H9 (cell line): ENCODE measurements around the gene KIF3B. TPM values are rescaled to one million over a fixed set of nuclear protein-coding genes. Genes with fewer than 3 reads are reported as not detected.
"Not testable (repeated sequence)": the region's sequence is repeated elsewhere in the genome, so short reads cannot be mapped to it uniquely, and the experiment has no call there.

Experiments used
- DNase-seq: peaks from one replicate; pipeline ENCODE4 v3.0.0-alpha.2; 2017
- H2AFZ ChIP-seq: one replicate; pipeline ENCODE4 v1.6.1; 2013; ENCODE audit warnings: mild to moderate bottlenecking, low read length, control low read depth, moderate library complexity
- H2AK5ac ChIP-seq: 2 replicates; pipeline ENCODE4 v1.6.1; 2013; ENCODE audit warnings: low read length, control low read depth, mixed read lengths; ENCODE audit not compliant: insufficient read length
- H2BK120ac ChIP-seq: one replicate; pipeline ENCODE4 v1.6.1; 2013; ENCODE audit warnings: low read depth, mild to moderate bottlenecking, low read length, control low read depth, inconsistent platforms; ENCODE audit not compliant: poor library complexity, severe bottlenecking
- H2BK12ac ChIP-seq: 2 replicates; pipeline ENCODE4 v1.6.1; 2013; ENCODE audit warnings: low read length, control low read depth, mixed read lengths, low read depth; ENCODE audit not compliant: insufficient read length
- H2BK15ac ChIP-seq: 2 replicates; pipeline ENCODE4 v1.6.1; 2013; ENCODE audit warnings: low read depth, low read length, control low read depth
- H2BK20ac ChIP-seq: one replicate; pipeline ENCODE4 v1.6.1; 2013; ENCODE audit warnings: low read depth, mild to moderate bottlenecking, low read length, control low read depth, inconsistent platforms; ENCODE audit not compliant: poor library complexity, severe bottlenecking
- H2BK5ac ChIP-seq: 2 replicates; pipeline ENCODE4 v1.6.1; 2013; ENCODE audit warnings: low read length, control low read depth, mixed read lengths; ENCODE audit not compliant: insufficient read length
- H3K14ac ChIP-seq: 2 replicates; pipeline ENCODE4 v1.6.1; 2013; ENCODE audit warnings: low read length, control low read depth; ENCODE audit not compliant: insufficient read depth
- H3K18ac ChIP-seq: 2 replicates; pipeline ENCODE4 v1.6.1; 2013; ENCODE audit warnings: low read depth, mild to moderate bottlenecking, mixed read lengths, low read length, control low read depth; ENCODE audit not compliant: insufficient read length
- H3K23ac ChIP-seq: 2 replicates; pipeline ENCODE4 v1.6.1; 2013; ENCODE audit warnings: low read length, control low read depth, mixed read lengths, low read depth; ENCODE audit not compliant: insufficient read length
- H3K23me2 ChIP-seq: 2 replicates; pipeline ENCODE4 v1.6.1; 2013; ENCODE audit warnings: low read depth, mild to moderate bottlenecking, mixed read lengths, low read length, control low read depth; ENCODE audit not compliant: insufficient read length, poor library complexity, severe bottlenecking
- H3K27ac ChIP-seq: 2 replicates; pipeline ENCODE4 v1.5.1; 2013; ENCODE audit warnings: low read length, control low read depth, mixed read lengths, low read depth; ENCODE audit not compliant: insufficient read length
- H3K27me3 ChIP-seq: 2 replicates; pipeline ENCODE4 v1.6.1; 2013; ENCODE audit warnings: low read length, control low read depth, inconsistent platforms; ENCODE audit not compliant: insufficient read depth
- H3K4ac ChIP-seq: 2 replicates; pipeline ENCODE4 v1.6.1; 2013; ENCODE audit warnings: low read depth, mild to moderate bottlenecking, control low read depth, inconsistent platforms, low read length, moderate library complexity
- H3K4me1 ChIP-seq: 2 replicates; pipeline ENCODE4 v1.6.1; 2013; ENCODE audit warnings: low read length, control low read depth, inconsistent platforms; ENCODE audit not compliant: insufficient read depth
- H3K4me2 ChIP-seq: 2 replicates; pipeline ENCODE4 v1.6.1; 2013; ENCODE audit warnings: low read length, control low read depth, mixed read lengths; ENCODE audit not compliant: insufficient read length, insufficient read depth
- H3K56ac ChIP-seq: 2 replicates; pipeline ENCODE4 v1.6.1; 2013; ENCODE audit warnings: low read depth, mild to moderate bottlenecking, mixed read lengths, low read length, control low read depth; ENCODE audit not compliant: insufficient read length
- H3K79me1 ChIP-seq: 2 replicates; pipeline ENCODE4 v1.6.1; 2013; ENCODE audit warnings: low read depth, mild to moderate bottlenecking, moderate library complexity, low read length, control low read depth, inconsistent platforms; ENCODE audit not compliant: insufficient read depth, poor library complexity, severe bottlenecking
- H3K79me2 ChIP-seq: 2 replicates; pipeline ENCODE4 v1.6.1; 2013; ENCODE audit warnings: low read length, control low read depth, inconsistent platforms; ENCODE audit not compliant: insufficient read depth
- H3K9ac ChIP-seq: 2 replicates; pipeline ENCODE4 v1.6.1; 2013; ENCODE audit warnings: low read length, control low read depth, mixed read lengths; ENCODE audit not compliant: insufficient read length; ENCODE audit errors: extremely low read depth
- H3K9me3 ChIP-seq: one replicate; pipeline ENCODE4 v1.6.1; 2013; ENCODE audit warnings: low read depth, low read length, inconsistent platforms; ENCODE audit not compliant: control insufficient read depth
- H3T11ph ChIP-seq: one replicate; pipeline ENCODE4 v1.6.1; 2013; ENCODE audit warnings: mild to moderate bottlenecking, low read length, control low read depth, inconsistent platforms
- H4K20me1 ChIP-seq: one replicate; pipeline ENCODE4 v1.6.1; 2013; ENCODE audit not compliant: control insufficient read depth, insufficient read length, insufficient read depth
- H4K5ac ChIP-seq: 2 replicates; pipeline ENCODE4 v1.6.1; 2013; ENCODE audit warnings: low read depth, mild to moderate bottlenecking, mixed read lengths, low read length, control low read depth; ENCODE audit not compliant: insufficient read length
- H4K8ac ChIP-seq: replicated peaks from 2 replicates; pipeline ENCODE4 v1.6.1; 2013; ENCODE audit warnings: low read length, control low read depth, mixed read lengths, low read depth; ENCODE audit not compliant: insufficient read length
- H4K91ac ChIP-seq: 2 replicates; pipeline ENCODE4 v1.6.1; 2013; ENCODE audit warnings: low read depth, mild to moderate bottlenecking, moderate library complexity, mixed read lengths, low read length, control low read depth; ENCODE audit not compliant: insufficient read length
- H3K27ac Mint-ChIP-seq, 3 experiments: 2 replicates in 2 of 3; 3 replicates in 1 of 3; pipeline ENCODE4 v1.8.0; 2020 to 2021; ENCODE audit warnings: mixed read lengths in 3 of 3, mild to moderate bottlenecking in 1 of 3, moderate library complexity in 1 of 3
- H3K27me3 Mint-ChIP-seq: 2 replicates; pipeline ENCODE4 v1.8.0; 2021; ENCODE audit warnings: low read depth, mild to moderate bottlenecking, moderate library complexity, mixed read lengths
- H3K36me3 Mint-ChIP-seq, 3 experiments: 2 replicates in 2 of 3; 3 replicates in 1 of 3; pipeline ENCODE4 v1.8.0; 2020 to 2021; ENCODE audit warnings: low read depth in 3 of 3, mixed read lengths in 3 of 3; ENCODE audit not compliant: insufficient read depth in 1 of 3
- H3K4me1 Mint-ChIP-seq, 2 experiments: 2 replicates each; pipeline ENCODE4 v1.8.0; 2020; ENCODE audit warnings: mixed read lengths in 2 of 2
- H3K4me3 Mint-ChIP-seq, 2 experiments: 2 replicates in 1 of 2; 3 replicates in 1 of 2; pipeline ENCODE4 v1.8.0; 2020 to 2021; ENCODE audit warnings: mild to moderate bottlenecking in 2 of 2, mixed read lengths in 2 of 2, moderate library complexity in 1 of 2
- H3K9me3 Mint-ChIP-seq, 2 experiments: 2 replicates in 1 of 2; 3 replicates in 1 of 2; pipeline ENCODE4 v1.8.0; 2020; ENCODE audit warnings: mild to moderate bottlenecking in 2 of 2, mixed read lengths in 2 of 2, moderate library complexity in 1 of 2
- WGBS: extraction: QIAGEN DNeasy Blood & Tissue Kit; methylation state at CpG from one replicate; pipeline ENCODE4 v1.1.7; 2013; ENCODE audit warnings: missing lambda C conversion rate, low lambda C conversion rate, mixed read lengths; ENCODE audit not compliant: insufficient read length; ENCODE audit errors: extremely low coverage; 5-methylcytosine and 5-hydroxymethylcytosine counted together
- total RNA-seq: library from RNA; stranded (reverse); gene quantifications from 2 replicates; pipeline ENCODE4 v1.2.1, GENCODE V29; 2021
- TF ChIP-seq, protein P1 (sequence below): fragments of 200-600 bp; sonication (generic); conservative IDR thresholded peaks from 3 replicates; pipeline ENCODE4 v1.8.0; 2021; ENCODE audit warnings: antibody characterized with exemption, mild to moderate bottlenecking

Gene KIF3B
- total RNA-seq, 1 experiment from 2014 or later = 29.7 TPM

GRCh38 chr20:32252189-32252588 lies 25.3 kb upstream of the KIF3B start:
- no peaks in the 10 kb centered on the region for H3K4me1 ChIP-seq
- H3K79me2 ChIP-seq = no peaks in the 10 kb centered on the region
- H3K9ac ChIP-seq = no peak overlapping the region
- TF ChIP-seq, protein P1, sequence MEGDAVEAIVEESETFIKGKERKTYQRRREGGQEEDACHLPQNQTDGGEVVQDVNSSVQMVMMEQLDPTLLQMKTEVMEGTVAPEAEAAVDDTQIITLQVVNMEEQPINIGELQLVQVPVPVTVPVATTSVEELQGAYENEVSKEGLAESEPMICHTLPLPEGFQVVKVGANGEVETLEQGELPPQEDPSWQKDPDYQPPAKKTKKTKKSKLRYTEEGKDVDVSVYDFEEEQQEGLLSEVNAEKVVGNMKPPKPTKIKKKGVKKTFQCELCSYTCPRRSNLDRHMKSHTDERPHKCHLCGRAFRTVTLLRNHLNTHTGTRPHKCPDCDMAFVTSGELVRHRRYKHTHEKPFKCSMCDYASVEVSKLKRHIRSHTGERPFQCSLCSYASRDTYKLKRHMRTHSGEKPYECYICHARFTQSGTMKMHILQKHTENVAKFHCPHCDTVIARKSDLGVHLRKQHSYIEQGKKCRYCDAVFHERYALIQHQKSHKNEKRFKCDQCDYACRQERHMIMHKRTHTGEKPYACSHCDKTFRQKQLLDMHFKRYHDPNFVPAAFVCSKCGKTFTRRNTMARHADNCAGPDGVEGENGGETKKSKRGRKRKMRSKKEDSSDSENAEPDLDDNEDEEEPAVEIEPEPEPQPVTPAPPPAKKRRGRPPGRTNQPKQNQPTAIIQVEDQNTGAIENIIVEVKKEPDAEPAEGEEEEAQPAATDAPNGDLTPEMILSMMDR = no peak
- no peak overlapping the region for H4K8ac ChIP-seq
- no peak overlapping the region for H4K91ac ChIP-seq
- no peaks in the 10 kb centered on the region for H3K27me3 ChIP-seq
- no peak overlapping the region for H3K23ac ChIP-seq
- H3K4ac ChIP-seq = no peak overlapping the region
- H3K79me1 ChIP-seq = no peaks in the 10 kb centered on the region
- H2BK15ac ChIP-seq = no peak overlapping the region
- Mint-ChIP-seq H3K27me3 (peaks cover 19% of the 10 kb centered on the region), H3K36me3 (no peaks in the 10 kb centered on the region), H3K27ac (no peak overlapping the region; a peak in 1 of 7 replicates), H3K9me3 (no peaks in the 10 kb centered on the region), H3K4me1 (no peaks in the 10 kb centered on the region), H3K4me3 (no peak overlapping the region)
- H3K9me3 ChIP-seq = no peaks in the 10 kb centered on the region
- H4K5ac ChIP-seq = no peak overlapping the region
- no peak overlapping the region for H2BK120ac ChIP-seq
- no peak overlapping the region for H2AK5ac ChIP-seq
- H3K14ac ChIP-seq = no peak overlapping the region
- H2BK12ac ChIP-seq = no peak overlapping the region
- WGBS = no CpG with 5 or more reads among the region's 6 CpGs
- H3K56ac ChIP-seq = no peak overlapping the region
- H3K23me2 ChIP-seq = no peaks in the 10 kb centered on the region
- H2BK20ac ChIP-seq = no peak overlapping the region
- no peak for DNase-seq
- no peak overlapping the region for H2AFZ ChIP-seq
- no peak overlapping the region for H3K4me2 ChIP-seq
- no peak overlapping the region for H3K18ac ChIP-seq
- H3K27ac ChIP-seq = no peak overlapping the region
- no peak overlapping the region for H3T11ph ChIP-seq
- no peaks in the 10 kb centered on the region for H4K20me1 ChIP-seq
- no peak overlapping the region for H2BK5ac ChIP-seq

- H3K4ac ChIP-seq, H4K20me1 ChIP-seq, H3K4me3 Mint-ChIP-seq, H3K14ac ChIP-seq, H3K9me3 ChIP-seq, H3K79me1 ChIP-seq, H2BK12ac ChIP-seq, H3K27ac ChIP-seq, H3K18ac ChIP-seq, H4K91ac ChIP-seq, H2BK20ac ChIP-seq, DNase-seq, H2AFZ ChIP-seq, H2BK120ac ChIP-seq, H4K5ac ChIP-seq, H3K27ac Mint-ChIP-seq, H3K4me1 Mint-ChIP-seq, H2BK15ac ChIP-seq, H4K8ac ChIP-seq, H3K23ac ChIP-seq, H3K56ac ChIP-seq, H3T11ph ChIP-seq, H3K36me3 Mint-ChIP-seq, H3K79me2 ChIP-seq, H3K9me3 Mint-ChIP-seq, H3K23me2 ChIP-seq, H2BK5ac ChIP-seq, H3K4me2 ChIP-seq, H3K27me3 ChIP-seq, H3K9ac ChIP-seq, H3K4me1 ChIP-seq, H3K27me3 Mint-ChIP-seq, H2AK5ac ChIP-seq: not testable (repeated sequence)
- no CpG with 5 or more reads among the region's 10 CpGs for whole genome bisulfite sequencing
Observed at GRCh38 chr20:32260973-32261372, 16.5 kb upstream of the KIF3B start.
